Measurements from ENCODE around the gene UBR4. TPM values are rescaled to one million over a fixed set of nuclear protein-coding genes. Genes with fewer than 3 reads are reported as not detected.

UBR4 gene
- total RNA-seq, 5 donors from 2014 or later (not counting 1 experiment from before 2014, with no cell fraction given): 139 to 156 (median 147) TPM

GRCh38 chr1:19096990-19097389 is 113.1 kb downstream of the UBR4 start:
- no peak overlapping the region for H3K4me3 ChIP-seq (ENCODE audit: control insufficient read depth in 1 of 2, extremely low read depth in 1 of 2, low read length in 1 of 2)
- Mint-ChIP-seq H3K27me3 (no peaks in the 10 kb centered on the region), H3K9me3 (no peaks in the 10 kb centered on the region), H3K36me3 (peaks cover 85% of the 10 kb centered on the region), H3K27ac (no peak overlapping the region), H3K4me3 (no peak overlapping the region), H3K4me1 (no peaks in the 10 kb centered on the region)
- ATAC-seq (replicated peaks in 1 of 4) (no peak), DNase-seq (no peak)
- ChIA-PET POLR2A (interaction anchor here in 1 of 2 donors (0.6 kb wide), 1 partner anchor 442 kb away, joined by 3 read pairs; no protein-coding TSS in a partner anchor), CTCF (interaction anchor here (0.5 to 1.4 kb wide), 3 partner anchors 20 to 213 kb away, joined by 3 to 4 read pairs (median 3); no protein-coding TSS in a partner anchor)
- H3K9me3 ChIP-seq: no peaks in the 10 kb centered on the region
- peaks cover 20 to 99% of the 10 kb centered on the region in 2 donors for H3K36me3 ChIP-seq (ENCODE audit: control insufficient read depth in 2 of 2, extremely low read depth in 1 of 2, insufficient read depth in 1 of 2, low read length in 1 of 2)
- no peaks in the 10 kb centered on the region for H3K27me3 ChIP-seq (replicated peaks in 1 of 2; ENCODE audit: control insufficient read depth in 2 of 2, extremely low read depth in 1 of 2, insufficient read depth in 2 of 2, low read length in 1 of 2)
- H3K27ac ChIP-seq (ENCODE audit: low read length): no peak overlapping the region
- H3K4me1 ChIP-seq (ENCODE audit: control insufficient read depth in 1 of 2, extremely low read depth in 1 of 2, insufficient read depth in 2 of 2, low read length in 2 of 2): no peaks in the 10 kb centered on the region
- 98% methylated on average over 5 of the region's 5 CpGs for WGBS (ENCODE audit: insufficient coverage)

GRCh38 chr1:19096036-19096833 is 113.8 kb downstream of the UBR4 start:
- no peaks in the 10 kb centered on the region for H3K4me1 ChIP-seq (ENCODE audit: control insufficient read depth in 1 of 2, extremely low read depth in 1 of 2, insufficient read depth in 2 of 2, low read length in 2 of 2)
- Mint-ChIP-seq H3K9me3 (no peaks in the 10 kb centered on the region), H3K27me3 (no peaks in the 10 kb centered on the region), H3K4me1 (no peaks in the 10 kb centered on the region), H3K27ac (no peak overlapping the region), H3K4me3 (no peak overlapping the region), H3K36me3 (peaks cover 83% of the 10 kb centered on the region)
- ATAC-seq (replicated peaks in 1 of 4) (peak in 2 of 4 experiments; percentile 38 to 42), DNase-seq (peak in 7 of 35 experiments; percentile 7 to 39 (median 20))
- no peak overlapping the region for H3K4me3 ChIP-seq (ENCODE audit: control insufficient read depth in 1 of 2, extremely low read depth in 1 of 2, low read length in 1 of 2)
- no peak overlapping the region for H3K27ac ChIP-seq (ENCODE audit: low read length)
- 91% methylated on average over 3 of the region's 7 CpGs for WGBS (ENCODE audit: insufficient coverage)
- no peaks in the 10 kb centered on the region for H3K27me3 ChIP-seq (replicated peaks in 1 of 2; ENCODE audit: control insufficient read depth in 2 of 2, extremely low read depth in 1 of 2, insufficient read depth in 2 of 2, low read length in 1 of 2)
- POLR2A ChIA-PET: no interaction called here
- CTCF ChIA-PET: interaction anchor here (0.5 to 1.0 kb wide), 6 partner anchors 20 to 295 kb away, joined by 3 to 5 read pairs (median 3); no protein-coding TSS in a partner anchor
- no peaks in the 10 kb centered on the region for H3K9me3 ChIP-seq
- peaks cover 22 to 99% of the 10 kb centered on the region in 2 donors for H3K36me3 ChIP-seq (ENCODE audit: control insufficient read depth in 2 of 2, extremely low read depth in 1 of 2, insufficient read depth in 1 of 2, low read length in 1 of 2)

DNA sequence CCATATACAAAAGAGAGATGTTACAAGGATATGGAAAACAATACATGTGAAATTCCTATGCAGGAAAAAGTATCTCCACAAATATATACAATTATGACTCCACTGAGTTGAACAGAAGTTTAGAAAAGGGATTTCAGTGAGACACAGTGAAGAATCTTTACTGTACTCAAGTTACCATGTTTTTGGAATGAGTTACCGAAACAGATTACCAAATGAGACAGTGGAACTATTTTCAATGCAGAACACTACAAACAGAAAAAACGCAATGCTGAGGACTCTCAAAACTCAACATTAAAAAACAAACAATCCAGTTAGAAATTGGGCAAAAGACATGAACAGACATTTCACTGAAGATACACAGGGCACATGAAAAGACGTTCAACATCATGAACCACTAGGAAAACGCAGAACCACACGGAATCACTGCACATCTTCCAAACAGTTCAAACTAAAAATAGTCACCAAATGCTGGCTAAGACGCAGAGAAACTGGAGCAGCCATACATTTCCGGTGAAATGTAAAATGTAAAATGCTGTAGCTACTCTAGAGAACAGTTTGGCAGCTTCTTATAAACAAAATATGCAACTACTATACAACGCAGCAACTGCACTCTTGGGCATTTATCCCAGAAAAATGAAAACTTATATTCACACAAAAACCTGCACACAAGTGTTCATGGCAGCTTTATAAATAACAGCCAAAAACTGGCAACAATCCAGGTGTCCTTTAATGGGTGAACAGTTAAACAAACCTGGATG is 118.7 kb downstream of the UBR4 start:
- H3K27me3 Mint-ChIP-seq: no peaks in the 10 kb centered on the region
- H3K9me3 Mint-ChIP-seq: no peaks in the 10 kb centered on the region
- Histone ChIP-seq H3K9me3 (no peaks in the 10 kb centered on the region), H3K27me3 (replicated peaks in 1 of 2; ENCODE audit: control insufficient read depth in 2 of 2, extremely low read depth in 1 of 2, insufficient read depth in 2 of 2, low read length in 1 of 2) (no peaks in the 10 kb centered on the region), H3K36me3 (ENCODE audit: control insufficient read depth in 2 of 2, extremely low read depth in 1 of 2, insufficient read depth in 1 of 2, low read length in 1 of 2) (peaks cover 39 to 95% of the 10 kb centered on the region in 2 donors), H3K27ac (ENCODE audit: low read length) (no peak overlapping the region), H3K4me3 (ENCODE audit: control insufficient read depth in 1 of 2, extremely low read depth in 1 of 2, low read length in 1 of 2) (no peak overlapping the region), H3K4me1 (ENCODE audit: control insufficient read depth in 1 of 2, extremely low read depth in 1 of 2, insufficient read depth in 2 of 2, low read length in 2 of 2) (no peaks in the 10 kb centered on the region)
- 100% methylated on average over 3 of the region's 8 CpGs for WGBS (ENCODE audit: insufficient coverage)
- no peak for ATAC-seq (replicated peaks in 1 of 4)
- ChIA-PET POLR2A (no interaction called here), CTCF (no interaction called here)
- peaks cover 73% of the 10 kb centered on the region for H3K36me3 Mint-ChIP-seq
- H3K4me1 Mint-ChIP-seq: peaks cover 0 to 10% (median 5%) of the 10 kb centered on the region in 3 donors
- no peak overlapping the region for H3K4me3 Mint-ChIP-seq
- H3K27ac Mint-ChIP-seq: no peak overlapping the region
- DNase-seq: no peak

- H3K9me3 ChIP-seq: no peaks in the 10 kb centered on the region
- H3K36me3 ChIP-seq (ENCODE audit: control insufficient read depth in 2 of 2, extremely low read depth in 1 of 2, insufficient read depth in 1 of 2, low read length in 1 of 2): peaks cover 43 to 94% of the 10 kb centered on the region in 2 donors
- Mint-ChIP-seq H3K4me1 (peaks cover 0 to 10% (median 5%) of the 10 kb centered on the region in 3 donors), H3K4me3 (no peak overlapping the region), H3K9me3 (no peaks in the 10 kb centered on the region), H3K36me3 (peaks cover 68% of the 10 kb centered on the region), H3K27ac (no peak overlapping the region), H3K27me3 (no peaks in the 10 kb centered on the region)
- H3K4me3 ChIP-seq (ENCODE audit: control insufficient read depth in 1 of 2, extremely low read depth in 1 of 2, low read length in 1 of 2): no peak overlapping the region
- no peak for DNase-seq
- H3K27ac ChIP-seq (ENCODE audit: low read length): no peak overlapping the region
- ATAC-seq (replicated peaks in 1 of 4): no peak
- CTCF ChIA-PET: interaction anchor here in 1 of 2 donors (0.5 to 0.6 kb wide), 2 partner anchors 184 to 522 kb away, joined by 4 to 7 read pairs; no protein-coding TSS in a partner anchor
- POLR2A ChIA-PET: interaction anchor here (0.6 kb wide), 2 partner anchors 93 to 184 kb away, joined by 4 to 5 read pairs; no protein-coding TSS in a partner anchor
- no peaks in the 10 kb centered on the region for H3K27me3 ChIP-seq (replicated peaks in 1 of 2; ENCODE audit: control insufficient read depth in 2 of 2, extremely low read depth in 1 of 2, insufficient read depth in 2 of 2, low read length in 1 of 2)
- WGBS (ENCODE audit: insufficient coverage): 100% methylated on average over 1 of the region's 4 CpGs
- H3K4me1 ChIP-seq (ENCODE audit: control insufficient read depth in 1 of 2, extremely low read depth in 1 of 2, insufficient read depth in 2 of 2, low read length in 2 of 2): no peaks in the 10 kb centered on the region
These were observed 120.5 kb downstream of the UBR4 start for GRCh38 chr1:19089524-19089923.

DNA sequence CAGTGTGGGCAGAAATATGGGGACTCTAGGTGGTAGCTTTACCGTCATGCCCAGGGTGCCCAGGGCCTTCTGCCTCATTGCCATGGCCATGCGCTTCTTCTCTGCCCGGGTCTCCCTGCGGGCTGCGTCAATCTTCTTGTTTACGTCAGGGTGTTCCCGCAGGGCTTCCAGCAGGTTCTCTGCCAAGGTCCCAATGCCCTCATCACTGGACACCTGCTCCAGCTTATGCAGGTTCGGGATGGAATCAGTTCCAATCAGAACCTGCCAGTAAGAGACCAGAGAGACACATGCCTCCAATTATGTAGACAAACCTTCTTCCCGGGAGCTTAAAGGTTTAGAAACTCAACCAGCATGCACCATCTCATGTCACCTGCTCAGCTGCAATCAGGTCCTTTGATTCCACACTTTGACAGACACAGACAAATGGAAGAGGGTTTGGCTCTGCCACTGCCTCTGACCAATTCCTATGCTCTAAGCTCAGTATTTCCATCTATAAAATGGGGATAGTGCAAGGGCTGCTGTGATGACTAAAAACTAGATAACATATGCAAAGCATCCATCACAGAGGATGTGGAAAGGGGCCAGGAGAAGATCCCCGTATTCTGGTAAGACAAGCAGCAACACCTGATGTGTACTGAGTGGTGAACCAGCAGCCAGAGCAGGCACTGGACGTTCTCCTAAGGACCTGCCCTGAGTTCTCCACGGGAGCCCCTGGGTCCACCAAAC is 121.2 kb downstream of the UBR4 start:
- no peak overlapping the region for H3K4me3 Mint-ChIP-seq
- no peak overlapping the region for H3K4me3 ChIP-seq (ENCODE audit: control insufficient read depth in 1 of 2, extremely low read depth in 1 of 2, low read length in 1 of 2)
- WGBS (ENCODE audit: insufficient coverage): 92% methylated on average over 10 of the region's 12 CpGs
- no peak overlapping the region for H3K27ac Mint-ChIP-seq
- peaks cover 49 to 94% of the 10 kb centered on the region in 2 donors for H3K36me3 ChIP-seq (ENCODE audit: control insufficient read depth in 2 of 2, extremely low read depth in 1 of 2, insufficient read depth in 1 of 2, low read length in 1 of 2)
- POLR2A ChIA-PET: no interaction called here
- H3K9me3 Mint-ChIP-seq: no peaks in the 10 kb centered on the region
- peaks cover 70% of the 10 kb centered on the region for H3K36me3 Mint-ChIP-seq
- CTCF ChIA-PET: interaction anchor here in 1 of 2 donors (0.5 to 0.6 kb wide), 2 partner anchors 184 to 522 kb away, joined by 4 to 7 read pairs; no protein-coding TSS in a partner anchor
- H3K27me3 Mint-ChIP-seq: no peaks in the 10 kb centered on the region
- H3K4me1 Mint-ChIP-seq: peaks cover 0 to 10% (median 5%) of the 10 kb centered on the region in 3 donors
- DNase-seq (no peak), ATAC-seq (replicated peaks in 1 of 4) (no peak)
- no peaks in the 10 kb centered on the region for H3K27me3 ChIP-seq (replicated peaks in 1 of 2; ENCODE audit: control insufficient read depth in 2 of 2, extremely low read depth in 1 of 2, insufficient read depth in 2 of 2, low read length in 1 of 2)
- H3K27ac ChIP-seq (ENCODE audit: low read length): no peak overlapping the region
- no peaks in the 10 kb centered on the region for H3K9me3 ChIP-seq
- no peaks in the 10 kb centered on the region for H3K4me1 ChIP-seq (ENCODE audit: control insufficient read depth in 1 of 2, extremely low read depth in 1 of 2, insufficient read depth in 2 of 2, low read length in 2 of 2)
